Mammary microvascular endothelial cell (primary cell): ENCODE measurements around the gene F2RL2. TPM values are rescaled to one million over a fixed set of nuclear protein-coding genes. Genes with fewer than 3 reads are reported as not detected.

Experiments used
- total RNA-seq: library from RNA; depleted of rRNA; stranded (reverse); fragments of >200 nt; gene quantifications from 2 replicates; pipeline ENCODE4 v1.2.3, GENCODE V29; 2015

F2RL2 gene, protein sequence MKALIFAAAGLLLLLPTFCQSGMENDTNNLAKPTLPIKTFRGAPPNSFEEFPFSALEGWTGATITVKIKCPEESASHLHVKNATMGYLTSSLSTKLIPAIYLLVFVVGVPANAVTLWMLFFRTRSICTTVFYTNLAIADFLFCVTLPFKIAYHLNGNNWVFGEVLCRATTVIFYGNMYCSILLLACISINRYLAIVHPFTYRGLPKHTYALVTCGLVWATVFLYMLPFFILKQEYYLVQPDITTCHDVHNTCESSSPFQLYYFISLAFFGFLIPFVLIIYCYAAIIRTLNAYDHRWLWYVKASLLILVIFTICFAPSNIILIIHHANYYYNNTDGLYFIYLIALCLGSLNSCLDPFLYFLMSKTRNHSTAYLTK
- 0.25 TPM in 1 of 2 replicates, not detected in the other for total RNA-seq

DNA sequence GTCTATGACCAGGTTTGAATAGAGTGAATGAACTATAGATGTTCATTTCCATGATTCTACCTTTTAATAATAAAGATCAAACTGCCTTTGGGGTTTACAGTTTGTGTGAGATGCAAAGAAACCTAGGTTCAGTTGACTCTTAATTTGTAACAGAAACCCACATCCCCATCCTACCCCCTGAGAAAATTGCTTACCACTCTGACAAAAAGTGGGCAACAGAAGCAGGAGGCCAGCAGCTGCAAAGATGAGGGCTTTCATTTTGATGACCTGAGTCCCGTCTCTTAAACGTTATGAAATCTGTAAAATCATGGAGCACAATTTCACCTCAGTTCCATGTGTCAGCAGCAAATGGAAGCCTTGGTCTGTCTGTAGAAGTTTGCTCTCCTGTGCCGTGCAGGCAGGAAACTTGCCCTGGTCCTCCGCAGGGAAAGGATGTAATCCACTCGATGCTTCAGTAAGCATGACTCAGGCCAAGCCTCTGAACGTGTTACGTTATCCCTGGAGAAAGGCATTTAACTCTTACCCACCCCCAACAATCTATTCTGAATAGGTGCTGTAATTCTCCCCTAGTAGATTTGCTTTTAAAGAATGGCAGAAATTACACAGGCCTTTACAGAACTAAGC lies at the start of gene F2RL2:
F2RL2 (minus strand) TSS at position 431 of the 624 bp plus-strand sequence; CDS start at position 258, 173 bp downstream.

Other genes starting within 250 kb of the F2RL2 start
- 0.39 and 1.1 TPM in 2 replicates for gene IQGAP2, start 220.1 kb downstream of the F2RL2 start, total RNA-seq
- gene F2R, start 92.7 kb upstream of the F2RL2 start, total RNA-seq: 140 and 141 TPM in 2 replicates
- gene F2RL1, start 195.6 kb upstream of the F2RL2 start, total RNA-seq: 5.8 and 12.3 TPM in 2 replicates
- gene S100Z, start 226.6 kb upstream of the F2RL2 start, total RNA-seq: not detected in 2 replicates